Rectal smooth muscle tissue (tissue), 1 donor: ENCODE results near the gene TES.
"Not testable (repeated sequence)": the region's sequence is repeated elsewhere in the genome, so short reads cannot be mapped to it uniquely, and the experiment has no call there.

Source experiments
- H3K27ac ChIP-seq: one replicate; pipeline ENCODE4 v1.7.0; 2013; ENCODE audit warnings: low read depth, low read length, inconsistent platforms
- H3K27me3 ChIP-seq: one replicate; pipeline ENCODE4 v1.7.0; 2013; ENCODE audit warnings: low read length; ENCODE audit not compliant: control insufficient read depth, insufficient read depth
- H3K36me3 ChIP-seq: one replicate; pipeline ENCODE4 v1.7.0; 2013; ENCODE audit warnings: low read length; ENCODE audit not compliant: control insufficient read depth, insufficient read depth
- H3K4me1 ChIP-seq: one replicate; pipeline ENCODE4 v1.7.0; 2013; ENCODE audit warnings: low read length; ENCODE audit not compliant: control insufficient read depth, insufficient read depth
- H3K4me3 ChIP-seq: one replicate; pipeline ENCODE4 v1.7.0; 2013; ENCODE audit warnings: low read length
- H3K9ac ChIP-seq: one replicate; pipeline ENCODE4 v1.7.0; 2013; ENCODE audit warnings: low read length

TES gene

DNA sequence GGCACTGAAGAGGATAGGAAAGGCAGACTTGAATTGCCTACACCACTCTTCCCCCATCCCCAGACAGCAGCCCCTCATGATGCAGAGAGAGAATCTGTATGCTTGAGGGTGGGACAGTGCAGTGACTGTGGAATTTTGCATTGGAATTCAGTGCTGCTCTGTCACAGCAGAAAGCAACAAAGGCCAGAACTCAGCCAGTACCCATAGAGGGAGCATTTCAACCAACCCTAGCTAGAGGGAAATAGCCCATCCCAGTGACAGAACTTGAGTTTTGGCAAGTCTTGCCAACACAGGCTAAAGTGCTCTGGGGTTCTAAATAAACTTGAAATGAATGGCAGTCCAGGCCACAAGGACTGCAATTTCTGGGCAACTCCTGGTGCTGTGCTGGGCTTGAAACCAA is 80.4 kb downstream of the TES start:
- Histone ChIP-seq H3K4me3 (no peak overlapping the region), H3K36me3 (no peaks in the 10 kb centered on the region), H3K9ac (no peak overlapping the region), H3K27ac (no peak overlapping the region), H3K27me3 (no peaks in the 10 kb centered on the region), H3K4me1 (no peaks in the 10 kb centered on the region)

DNA sequence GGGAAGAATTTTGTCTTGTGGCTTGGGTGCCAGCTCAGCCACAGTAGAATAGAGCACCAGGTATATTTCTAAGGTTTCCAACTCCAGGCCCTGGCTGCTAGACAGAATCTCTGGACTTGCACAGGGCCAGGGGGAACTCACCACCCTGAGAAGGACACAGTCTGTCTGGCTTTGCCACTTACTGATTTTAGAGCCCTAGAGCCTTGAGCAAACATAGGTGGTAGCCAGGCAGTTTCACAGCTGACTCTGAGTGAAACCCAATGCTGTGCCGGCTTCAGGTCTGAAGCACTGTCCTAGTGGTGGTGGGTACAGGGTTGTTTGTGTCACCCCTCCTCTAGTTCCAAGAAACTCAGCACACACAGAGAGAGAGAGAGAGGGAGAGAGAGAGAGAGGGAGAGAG is 81.6 kb downstream of the TES start:
- no peak overlapping the region for H3K4me3 ChIP-seq
- H3K27ac ChIP-seq: no peak overlapping the region
- H3K36me3 ChIP-seq: no peaks in the 10 kb centered on the region
- H3K9ac ChIP-seq: no peak overlapping the region
- H3K27me3 ChIP-seq: no peaks in the 10 kb centered on the region
- H3K4me1 ChIP-seq: no peaks in the 10 kb centered on the region

DNA sequence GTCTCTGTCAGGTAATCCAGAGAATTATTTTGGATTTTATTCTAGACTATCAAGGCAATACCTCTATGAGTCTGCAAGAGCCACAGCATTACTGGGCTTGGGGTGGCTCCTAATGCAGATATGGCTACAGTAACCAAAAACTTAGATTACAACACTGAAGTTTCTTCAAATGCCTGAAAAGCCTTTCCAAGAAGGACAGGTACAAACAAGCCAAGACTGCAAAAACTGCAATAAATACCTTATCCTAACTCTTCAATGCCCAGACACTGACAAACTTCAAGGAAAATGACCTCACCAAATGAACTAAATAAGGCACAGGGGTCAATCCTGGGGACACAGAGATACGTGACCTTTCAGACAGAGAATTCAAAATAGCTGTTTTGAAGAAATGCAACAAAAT is 82.0 kb downstream of the TES start:
- Histone ChIP-seq H3K36me3 (no peaks in the 10 kb centered on the region), H3K4me1 (no peaks in the 10 kb centered on the region), H3K9ac (no peak overlapping the region), H3K4me3 (no peak overlapping the region), H3K27ac (no peak overlapping the region), H3K27me3 (no peaks in the 10 kb centered on the region)

DNA sequence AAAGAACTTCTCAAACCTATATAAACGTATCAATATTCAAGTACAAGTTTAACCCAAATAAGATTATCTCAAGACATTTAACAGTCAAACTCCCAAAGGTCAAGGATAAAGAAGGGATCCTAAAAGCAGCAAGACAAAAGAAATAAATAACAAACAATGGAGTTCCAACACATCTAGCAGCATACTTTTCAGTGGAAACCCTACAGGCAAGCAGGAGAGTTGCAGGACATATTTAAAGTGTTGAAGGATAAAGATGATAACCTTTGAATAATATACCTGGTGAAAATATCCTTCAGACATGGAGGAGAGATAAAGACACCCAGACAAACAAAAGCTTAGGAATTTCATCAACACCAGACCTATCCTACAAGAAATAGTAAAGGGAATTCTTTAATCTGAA is 82.8 kb downstream of the TES start:
- no peak overlapping the region for H3K27ac ChIP-seq
- H3K27me3 ChIP-seq: no peaks in the 10 kb centered on the region
- no peaks in the 10 kb centered on the region for H3K36me3 ChIP-seq
- no peaks in the 10 kb centered on the region for H3K4me1 ChIP-seq
- no peak overlapping the region for H3K4me3 ChIP-seq
- no peak overlapping the region for H3K9ac ChIP-seq

DNA sequence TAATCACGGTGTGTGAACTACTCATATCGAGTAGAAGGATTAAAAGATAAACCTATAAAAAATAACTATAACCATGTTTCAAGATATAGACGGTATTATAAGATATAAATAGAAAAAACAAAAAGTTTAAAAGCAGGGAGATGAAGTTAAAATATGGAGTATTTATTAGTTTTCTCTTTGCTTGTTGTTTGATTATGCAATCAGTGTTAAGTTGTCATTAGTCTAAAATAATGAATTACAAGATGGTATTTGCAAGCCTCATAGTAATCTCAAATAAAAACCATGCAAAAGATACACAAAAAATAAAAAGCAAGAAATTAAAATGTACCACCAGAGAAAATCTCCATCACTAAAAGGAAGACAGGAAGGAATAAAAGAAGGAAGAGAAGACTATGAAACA is 83.3 kb downstream of the TES start:
- no peak overlapping the region for H3K27ac ChIP-seq
- H3K27me3 ChIP-seq: no peaks in the 10 kb centered on the region
- no peaks in the 10 kb centered on the region for H3K4me1 ChIP-seq
- no peaks in the 10 kb centered on the region for H3K36me3 ChIP-seq
- H3K4me3 ChIP-seq: no peak overlapping the region
- no peak overlapping the region for H3K9ac ChIP-seq

DNA sequence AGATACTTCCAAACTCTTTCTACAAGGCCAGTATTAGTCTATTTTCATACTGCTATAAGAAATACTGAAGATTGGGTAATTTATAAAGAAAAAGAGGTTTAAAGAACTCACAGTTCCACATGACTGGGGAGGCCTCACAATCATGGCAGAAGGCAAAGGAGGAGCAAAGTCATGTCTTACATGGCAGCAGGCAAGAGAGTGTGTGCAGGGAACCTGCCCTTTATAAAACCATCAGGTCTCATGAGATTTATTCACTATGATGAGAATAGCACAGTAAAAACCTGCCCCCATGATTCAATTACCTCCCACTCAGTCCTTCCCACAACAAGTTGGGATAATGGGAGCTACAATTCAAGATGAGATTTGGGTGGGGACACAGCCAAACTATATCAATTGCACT is 85.6 kb downstream of the TES start:
- not testable (repeated sequence) for H3K27me3 ChIP-seq, H3K36me3 ChIP-seq, H3K4me1 ChIP-seq, H3K27ac ChIP-seq, H3K9ac ChIP-seq, H3K4me3 ChIP-seq

DNA sequence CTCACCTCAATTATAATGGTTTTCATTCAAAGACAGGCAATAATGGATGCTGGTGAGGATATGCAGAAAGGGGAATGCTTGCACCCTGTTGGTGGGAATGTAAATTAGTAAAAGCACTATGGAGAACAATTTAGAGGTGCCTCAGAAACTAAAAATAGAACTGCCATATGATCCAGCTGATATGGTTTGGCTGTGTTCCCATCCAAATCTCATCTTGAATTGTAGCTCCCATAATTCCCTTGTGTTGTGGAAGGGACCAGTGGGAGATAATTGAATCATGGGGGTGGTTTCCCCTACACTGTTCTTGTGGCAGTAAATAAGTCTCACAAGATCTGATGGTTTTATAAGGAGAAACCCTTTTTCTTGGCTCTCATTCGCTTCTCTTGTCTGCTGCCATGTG is 87.7 kb downstream of the TES start:
- Histone ChIP-seq H3K4me3 (no peak overlapping the region), H3K36me3 (no peaks in the 10 kb centered on the region), H3K27ac (no peak overlapping the region), H3K4me1 (no peaks in the 10 kb centered on the region), H3K27me3 (no peaks in the 10 kb centered on the region), H3K9ac (no peak overlapping the region)

DNA sequence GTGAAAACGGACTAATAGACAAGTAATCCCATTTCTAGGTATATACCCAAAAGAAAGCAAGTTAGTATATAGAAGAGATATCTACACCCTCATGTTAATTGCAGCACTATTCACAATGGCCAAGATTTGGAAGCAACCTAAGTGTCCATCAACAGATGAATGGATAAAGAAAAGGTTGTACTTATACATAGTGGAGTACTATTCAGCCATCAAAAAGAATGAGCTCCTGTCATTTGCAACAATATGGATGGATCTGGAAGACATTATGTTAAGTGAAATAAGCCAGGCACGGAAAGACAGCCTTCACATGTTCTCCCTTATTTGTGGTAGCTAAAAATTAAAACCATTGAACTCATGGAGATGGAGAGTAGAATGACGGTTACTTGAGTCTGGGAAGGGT is 88.2 kb downstream of the TES start:
- Histone ChIP-seq H3K4me1 (no peaks in the 10 kb centered on the region), H3K36me3 (no peaks in the 10 kb centered on the region)

DNA sequence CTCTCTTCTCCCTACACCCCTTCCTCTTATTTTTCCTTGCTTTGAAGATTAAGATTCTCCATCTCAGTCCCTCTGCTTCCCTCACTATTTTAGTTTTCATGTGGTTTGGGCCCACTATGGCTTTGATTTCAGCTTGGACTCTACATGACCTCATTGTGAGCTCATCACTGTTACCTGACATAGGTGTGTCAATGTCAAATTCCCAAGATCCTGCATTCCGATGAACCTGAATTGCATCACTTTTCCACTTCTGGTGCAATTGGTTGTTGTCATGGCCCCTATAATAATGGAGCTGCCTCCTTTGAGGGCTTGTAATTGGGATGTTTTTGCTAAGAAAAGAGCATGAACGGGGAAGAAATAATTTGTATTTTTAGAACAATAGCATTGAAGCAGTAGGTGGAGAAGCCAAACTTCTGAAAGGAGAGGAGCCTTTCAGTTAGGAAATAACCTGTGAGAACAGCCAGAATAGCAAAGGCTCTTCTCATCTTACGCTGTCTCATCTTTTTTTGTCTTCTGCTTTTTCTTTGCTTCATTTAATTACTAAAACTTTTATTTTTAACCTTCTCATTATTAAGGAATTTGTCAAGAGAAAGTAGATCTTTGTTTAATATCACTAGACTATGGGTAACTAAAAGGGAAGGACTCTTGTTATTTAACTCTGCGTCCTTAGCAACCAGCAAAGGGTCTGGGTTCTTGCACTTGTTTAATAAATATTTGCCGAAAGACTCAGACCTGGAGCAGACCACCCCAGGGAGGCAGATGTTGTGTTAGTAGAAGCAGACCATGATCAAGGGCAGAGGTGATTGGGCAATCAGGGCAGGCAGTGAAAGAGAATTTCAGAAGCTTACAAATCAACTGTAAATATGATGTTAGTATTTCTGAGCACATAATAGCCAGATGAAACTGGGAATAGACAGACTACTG is 95.4 kb downstream of the TES start:
- peak overlapping the region; percentile 42 for H3K27ac ChIP-seq
- H3K4me1 ChIP-seq: peaks cover 9% of the 10 kb centered on the region
- no peaks in the 10 kb centered on the region for H3K36me3 ChIP-seq
- H3K27me3 ChIP-seq: no peaks in the 10 kb centered on the region
- H3K4me3 ChIP-seq: no peak overlapping the region
- no peak overlapping the region for H3K9ac ChIP-seq

More for the DNA sequence above, 88.2 kb downstream of the TES start:
- H3K9ac ChIP-seq: no peak overlapping the region
- H3K27ac ChIP-seq: no peak overlapping the region
- no peaks in the 10 kb centered on the region for H3K27me3 ChIP-seq
- H3K4me3 ChIP-seq: no peak overlapping the region

DNA sequence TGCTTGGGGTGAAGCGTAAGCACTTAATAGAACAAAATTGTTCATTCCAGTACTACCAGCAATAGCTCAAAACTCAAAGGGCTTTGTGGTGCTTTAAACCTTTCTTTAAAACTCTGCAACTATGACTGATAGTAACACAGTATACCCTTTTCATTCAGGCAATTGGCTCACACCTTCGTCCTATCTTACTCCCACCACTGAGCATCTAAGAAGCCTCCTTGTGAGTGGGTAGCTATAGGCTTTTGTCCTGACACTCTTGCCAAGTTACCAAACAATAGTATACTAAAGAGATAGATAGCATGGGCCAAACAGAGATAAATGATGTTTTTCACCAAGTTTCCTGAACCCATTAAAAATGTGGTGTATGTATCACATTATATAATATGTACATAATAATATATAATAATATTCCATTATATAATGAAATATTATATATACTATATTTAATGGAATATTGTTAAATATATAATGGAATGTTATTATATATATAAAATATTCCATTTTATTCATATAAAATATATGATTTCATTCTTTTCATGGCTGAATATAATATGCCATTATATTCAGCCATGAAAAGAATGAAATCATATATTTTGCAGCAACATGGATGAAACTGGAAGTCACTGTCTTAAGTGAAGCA is 96.2 kb downstream of the TES start:
- no peaks in the 10 kb centered on the region for H3K36me3 ChIP-seq
- H3K4me1 ChIP-seq: peaks cover 9% of the 10 kb centered on the region
- H3K4me3 ChIP-seq: no peak overlapping the region
- H3K9ac ChIP-seq: no peak overlapping the region
- peak overlapping the region; percentile 42 for H3K27ac ChIP-seq
- no peaks in the 10 kb centered on the region for H3K27me3 ChIP-seq

DNA sequence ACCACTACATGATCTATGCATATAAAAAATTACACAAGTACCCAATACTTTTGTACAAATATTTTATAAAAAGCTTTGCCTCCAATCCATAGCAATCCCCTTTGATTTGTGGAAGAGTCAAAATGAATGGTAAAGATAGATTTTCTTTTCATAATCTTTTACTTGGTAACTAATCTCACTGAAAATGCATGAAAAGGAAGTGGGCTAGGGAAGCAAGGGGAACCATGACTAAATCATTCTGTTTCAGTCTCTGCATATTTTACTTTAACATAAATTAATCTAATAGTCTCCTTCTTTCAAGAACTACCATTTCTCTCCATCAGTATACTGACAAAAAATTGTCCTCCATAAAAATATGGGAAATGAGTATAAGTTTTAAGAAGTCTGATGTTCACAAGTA is 96.9 kb downstream of the TES start:
- Histone ChIP-seq H3K4me1 (peaks cover 9% of the 10 kb centered on the region), H3K27me3 (no peaks in the 10 kb centered on the region), H3K36me3 (no peaks in the 10 kb centered on the region), H3K9ac (no peak overlapping the region), H3K27ac (no peak overlapping the region), H3K4me3 (no peak overlapping the region)
